ENCODE data around the gene KCNJ6. TPM values are rescaled to one million over a fixed set of nuclear protein-coding genes. Genes with fewer than 3 reads are reported as not detected.

The KCNJ6 gene
- total RNA-seq, 2 donors from 2014 or later = 0.33 TPM; not detected in 1

DNA sequence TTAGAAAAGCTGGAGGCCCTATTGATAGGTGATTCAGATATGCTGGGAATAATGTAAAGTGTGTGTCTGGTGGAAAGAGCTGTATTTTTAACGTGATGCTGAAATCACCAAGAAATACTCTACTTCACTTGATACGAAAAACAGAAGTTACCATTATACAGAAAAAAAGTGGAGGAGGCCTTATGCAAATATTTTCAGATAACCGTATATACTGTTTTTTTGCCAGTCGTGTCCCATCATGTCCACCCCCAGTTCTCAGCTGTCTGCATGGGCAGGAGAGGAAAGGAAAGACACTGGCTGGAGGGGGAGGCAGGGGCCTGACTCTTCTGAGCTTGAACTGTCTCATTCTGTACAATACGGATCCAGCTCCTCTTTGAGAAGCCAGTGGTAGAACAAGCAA lies 51.1 kb downstream of the KCNJ6 start:
- DNase-seq = peak; percentile 10
- H3K4me3 Mint-ChIP-seq = no peak overlapping the region
- H3K27ac Mint-ChIP-seq = no peak overlapping the region
- H3K36me3 ChIP-seq (ENCODE audit: control insufficient read depth, insufficient read depth, low read length) = no peaks in the 10 kb centered on the region
- H3K27me3 Mint-ChIP-seq (ENCODE audit: insufficient read depth) = no peaks in the 10 kb centered on the region
- H3K4me3 ChIP-seq (ENCODE audit: low read length) = no peak overlapping the region
- H3K27me3 ChIP-seq (ENCODE audit: control insufficient read depth, insufficient read depth, low read length, poor library complexity, severe bottlenecking) = no peaks in the 10 kb centered on the region
- no peaks in the 10 kb centered on the region for H3K9me3 Mint-ChIP-seq
- H3K9ac ChIP-seq (ENCODE audit: extremely low read depth, low read length, poor library complexity, severe bottlenecking) = no peak overlapping the region
- H3K4me1 Mint-ChIP-seq = peaks cover 1% of the 10 kb centered on the region
- TF ChIP-seq, protein P1, sequence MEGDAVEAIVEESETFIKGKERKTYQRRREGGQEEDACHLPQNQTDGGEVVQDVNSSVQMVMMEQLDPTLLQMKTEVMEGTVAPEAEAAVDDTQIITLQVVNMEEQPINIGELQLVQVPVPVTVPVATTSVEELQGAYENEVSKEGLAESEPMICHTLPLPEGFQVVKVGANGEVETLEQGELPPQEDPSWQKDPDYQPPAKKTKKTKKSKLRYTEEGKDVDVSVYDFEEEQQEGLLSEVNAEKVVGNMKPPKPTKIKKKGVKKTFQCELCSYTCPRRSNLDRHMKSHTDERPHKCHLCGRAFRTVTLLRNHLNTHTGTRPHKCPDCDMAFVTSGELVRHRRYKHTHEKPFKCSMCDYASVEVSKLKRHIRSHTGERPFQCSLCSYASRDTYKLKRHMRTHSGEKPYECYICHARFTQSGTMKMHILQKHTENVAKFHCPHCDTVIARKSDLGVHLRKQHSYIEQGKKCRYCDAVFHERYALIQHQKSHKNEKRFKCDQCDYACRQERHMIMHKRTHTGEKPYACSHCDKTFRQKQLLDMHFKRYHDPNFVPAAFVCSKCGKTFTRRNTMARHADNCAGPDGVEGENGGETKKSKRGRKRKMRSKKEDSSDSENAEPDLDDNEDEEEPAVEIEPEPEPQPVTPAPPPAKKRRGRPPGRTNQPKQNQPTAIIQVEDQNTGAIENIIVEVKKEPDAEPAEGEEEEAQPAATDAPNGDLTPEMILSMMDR (conservative IDR thresholded peaks at IDR 0.05) = no peak
- H3K9me3 ChIP-seq (ENCODE audit: control insufficient read depth, low read length) = no peaks in the 10 kb centered on the region
- no peak overlapping the region for H3K27ac ChIP-seq (ENCODE audit: low read depth, low read length)
- H3K4me1 ChIP-seq (ENCODE audit: control insufficient read depth, insufficient read depth, low read length) = no peaks in the 10 kb centered on the region
- no peaks in the 10 kb centered on the region for H3K36me3 Mint-ChIP-seq (ENCODE audit: low read depth)
- 91 to 97% methylated on average over 3 to 4 of the region's 5 CpGs for WGBS, 2 experiments (ENCODE audit: insufficient coverage in 1 of 2, insufficient read length in 1 of 2)

DNA sequence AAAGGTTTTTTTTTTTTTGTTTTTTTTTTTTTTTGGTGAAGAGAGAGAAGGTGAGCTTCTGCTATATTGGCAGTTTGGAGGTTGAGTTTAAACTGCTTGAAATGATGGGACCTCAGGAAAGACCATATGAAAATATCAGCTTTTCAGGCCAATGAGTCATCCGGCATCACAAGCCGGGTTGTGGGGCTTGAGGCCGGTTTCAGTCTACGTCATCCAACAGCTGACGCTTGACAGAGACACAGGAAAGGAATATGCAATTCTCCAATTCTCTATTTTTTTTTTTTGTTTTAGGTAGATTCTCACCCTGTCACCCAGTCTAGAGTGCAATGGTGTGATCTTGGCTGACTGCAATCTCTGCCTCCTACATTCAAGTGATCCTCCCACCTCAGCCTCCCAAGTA lies 52.4 kb downstream of the KCNJ6 start:
- DNase-seq = peak; percentile 7
- H3K27ac Mint-ChIP-seq = no peak overlapping the region
- no peaks in the 10 kb centered on the region for H3K9me3 Mint-ChIP-seq
- Histone ChIP-seq H3K27me3 (ENCODE audit: control insufficient read depth, insufficient read depth, low read length, poor library complexity, severe bottlenecking) (no peaks in the 10 kb centered on the region), H3K36me3 (ENCODE audit: control insufficient read depth, insufficient read depth, low read length) (no peaks in the 10 kb centered on the region), H3K9me3 (ENCODE audit: control insufficient read depth, low read length) (no peaks in the 10 kb centered on the region), H3K9ac (ENCODE audit: extremely low read depth, low read length, poor library complexity, severe bottlenecking) (no peak overlapping the region), H3K4me3 (ENCODE audit: low read length) (no peak overlapping the region), H3K27ac (ENCODE audit: low read depth, low read length) (no peak overlapping the region), H3K4me1 (ENCODE audit: control insufficient read depth, insufficient read depth, low read length) (no peaks in the 10 kb centered on the region)
- peaks cover 1% of the 10 kb centered on the region for H3K4me1 Mint-ChIP-seq
- WGBS, 2 experiments (ENCODE audit: insufficient coverage in 1 of 2, insufficient read length in 1 of 2) = 91 to 95% methylated on average over 4 to 5 of the region's 5 CpGs
- TF ChIP-seq, protein P1 (conservative IDR thresholded peaks at IDR 0.05) = no peak
- H3K36me3 Mint-ChIP-seq (ENCODE audit: low read depth) = no peaks in the 10 kb centered on the region
- H3K27me3 Mint-ChIP-seq (ENCODE audit: insufficient read depth) = no peaks in the 10 kb centered on the region
- no peak overlapping the region for H3K4me3 Mint-ChIP-seq

DNA sequence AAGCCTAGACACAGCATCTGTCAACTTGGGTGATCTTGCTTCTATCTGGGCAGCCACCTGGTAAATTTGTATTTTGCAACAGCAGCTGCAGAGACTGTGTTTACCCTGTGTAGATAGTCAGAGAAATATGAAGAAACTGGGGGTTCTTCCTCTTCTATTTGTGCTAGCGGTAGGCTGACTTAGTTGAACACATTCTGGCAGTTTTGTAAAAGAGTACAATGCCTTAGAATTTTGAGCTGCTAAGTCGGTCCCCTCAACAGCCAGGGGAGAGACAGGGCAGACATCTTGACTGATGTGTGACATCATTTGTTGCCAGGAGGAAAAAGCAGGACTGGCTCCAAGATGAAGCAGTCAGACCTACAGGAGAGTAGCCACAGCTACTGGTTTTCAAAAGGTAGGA lies 53.7 kb downstream of the KCNJ6 start:
- Mint-ChIP-seq H3K4me1 (peaks cover 1% of the 10 kb centered on the region), H3K27me3 (ENCODE audit: insufficient read depth) (peaks cover 2% of the 10 kb centered on the region), H3K27ac (no peak overlapping the region), H3K4me3 (no peak overlapping the region), H3K36me3 (ENCODE audit: low read depth) (no peaks in the 10 kb centered on the region), H3K9me3 (no peaks in the 10 kb centered on the region)
- Histone ChIP-seq H3K27me3 (ENCODE audit: control insufficient read depth, insufficient read depth, low read length, poor library complexity, severe bottlenecking) (no peaks in the 10 kb centered on the region), H3K9ac (ENCODE audit: extremely low read depth, low read length, poor library complexity, severe bottlenecking) (no peak overlapping the region), H3K4me3 (ENCODE audit: low read length) (no peak overlapping the region), H3K4me1 (ENCODE audit: control insufficient read depth, insufficient read depth, low read length) (no peaks in the 10 kb centered on the region), H3K36me3 (ENCODE audit: control insufficient read depth, insufficient read depth, low read length) (no peaks in the 10 kb centered on the region), H3K9me3 (ENCODE audit: control insufficient read depth, low read length) (no peaks in the 10 kb centered on the region), H3K27ac (ENCODE audit: low read depth, low read length) (no peak overlapping the region)
- TF ChIP-seq, protein P1 (conservative IDR thresholded peaks at IDR 0.05) = no peak
- WGBS, 2 experiments (ENCODE audit: insufficient coverage in 1 of 2, insufficient read length in 1 of 2) = 84 to 88% methylated on average over 2 of the region's 2 CpGs
- DNase-seq = peak; percentile 57
